22Rv1 (cell line): ENCODE results near the gene BLOC1S4.

Source experiments
- CTCF ChIP-seq: fragments of 450-650 bp; IDR thresholded peaks from 2 replicates; pipeline ENCODE4 v1.5.1; 2017; ENCODE audit warnings: mild to moderate bottlenecking
- ZFX ChIP-seq: fragments of 450-650 bp; IDR thresholded peaks from 2 replicates; pipeline ENCODE4 v1.6.1; 2017; ENCODE audit warnings: antibody characterized with exemption, borderline replicate concordance

DNA sequence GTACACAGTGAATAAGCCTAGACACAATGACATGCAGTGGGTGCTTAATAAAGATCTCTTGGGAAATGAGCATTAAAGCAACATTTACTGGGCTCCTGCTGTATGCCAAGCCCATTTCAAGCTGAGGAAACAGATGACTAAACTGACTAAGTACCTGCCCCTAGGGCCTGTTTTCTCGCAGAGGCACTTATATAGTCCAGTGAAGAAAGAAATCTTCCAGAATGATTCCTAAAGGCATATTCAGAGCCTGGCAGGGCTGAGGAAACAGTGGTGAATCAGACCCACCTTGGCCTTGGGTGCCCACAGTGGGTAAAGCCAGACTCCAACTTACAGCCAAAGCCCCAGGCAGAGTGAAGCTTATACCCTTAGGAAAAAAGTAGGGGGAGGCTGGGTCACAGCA is 44.3 kb upstream of the BLOC1S4 start:
- TF ChIP-seq CTCF (no peak), ZFX (no peak)
